Mesothelial cell of epicardium (in vitro differentiated cells): Measurements from ENCODE around the gene TEF. TPM values are rescaled to one million over a fixed set of nuclear protein-coding genes. Genes with fewer than 3 reads are reported as not detected.

Experiments
- DNase-seq, 2 experiments: peaks; one replicate each; pipeline ENCODE4 v3.0.0; 2021; ENCODE audit warnings: low spot score in 2 of 2; ENCODE audit not compliant: unreplicated experiment in 2 of 2
- H3K27ac Mint-ChIP-seq: 2 replicates; pipeline ENCODE4 v1.8.0; 2021; ENCODE audit warnings: mixed read lengths
- H3K27me3 Mint-ChIP-seq: 2 replicates; pipeline ENCODE4 v1.8.0; 2021; ENCODE audit warnings: low read depth, mixed read lengths
- H3K36me3 Mint-ChIP-seq: 2 replicates; pipeline ENCODE4 v1.8.0; 2021; ENCODE audit warnings: mixed read lengths
- H3K4me1 Mint-ChIP-seq: 2 replicates; pipeline ENCODE4 v1.8.0; 2021; ENCODE audit warnings: mixed read lengths
- H3K4me3 Mint-ChIP-seq: 2 replicates; pipeline ENCODE4 v1.8.0; 2021; ENCODE audit warnings: mild to moderate bottlenecking, moderate library complexity, mixed read lengths
- H3K9me3 Mint-ChIP-seq: 2 replicates; pipeline ENCODE4 v1.8.0; 2021; ENCODE audit warnings: mixed read lengths
- CTCF ChIP-seq: fragments of 200-600 bp; sonication (generic); IDR thresholded peaks from one replicate; pipeline ENCODE4 v1.5.0; 2021; ENCODE audit warnings: antibody characterized with exemption; ENCODE audit not compliant: unreplicated experiment
- total RNA-seq: library from RNA; stranded (reverse); gene quantifications from 3 replicates; pipeline ENCODE4 v1.2.1, GENCODE V29; 2021

The TEF gene
- total RNA-seq, 1 donor from 2014 or later: 10.5 TPM

- Mint-ChIP-seq H3K9me3 (no peaks in the 10 kb centered on the region), H3K4me3 (no peak overlapping the region), H3K36me3 (no peaks in the 10 kb centered on the region), H3K27me3 (no peaks in the 10 kb centered on the region), H3K4me1 (peaks cover 16% of the 10 kb centered on the region), H3K27ac (peak overlapping the region; percentile 55)
- no peak for DNase-seq
- TF ChIP-seq CTCF: no peak
Observed at GRCh38 chr22:41411021-41411851, 29.5 kb downstream of the TEF start.

- no peak for TF ChIP-seq CTCF
- peak overlapping the region; percentile 40 for H3K4me3 Mint-ChIP-seq
- peaks cover 16% of the 10 kb centered on the region for H3K4me1 Mint-ChIP-seq
- H3K9me3 Mint-ChIP-seq: no peaks in the 10 kb centered on the region
- H3K27ac Mint-ChIP-seq: peak overlapping the region; percentile 39
- no peaks in the 10 kb centered on the region for H3K36me3 Mint-ChIP-seq
- no peak for DNase-seq
- H3K27me3 Mint-ChIP-seq: no peaks in the 10 kb centered on the region
Observed at GRCh38 chr22:41415554-41415953, 33.8 kb downstream of the TEF start.

- no peak for TF ChIP-seq CTCF
- no peak for DNase-seq
- Mint-ChIP-seq H3K4me3 (no peak overlapping the region), H3K27me3 (no peaks in the 10 kb centered on the region), H3K36me3 (peaks cover 2% of the 10 kb centered on the region), H3K4me1 (peaks cover 9% of the 10 kb centered on the region), H3K9me3 (no peaks in the 10 kb centered on the region), H3K27ac (no peak overlapping the region)
Observed at GRCh38 chr22:41417622-41418390, 36.1 kb downstream of the TEF start.

- no peak for TF ChIP-seq CTCF
- H3K4me1 Mint-ChIP-seq: peaks cover 9% of the 10 kb centered on the region
- H3K27me3 Mint-ChIP-seq: no peaks in the 10 kb centered on the region
- H3K27ac Mint-ChIP-seq: no peak overlapping the region
- no peak overlapping the region for H3K4me3 Mint-ChIP-seq
- no peak for DNase-seq
- H3K36me3 Mint-ChIP-seq: peaks cover 4% of the 10 kb centered on the region
- no peaks in the 10 kb centered on the region for H3K9me3 Mint-ChIP-seq
Observed at GRCh38 chr22:41418717-41419116, 37.0 kb downstream of the TEF start.

- H3K4me1 Mint-ChIP-seq: no peaks in the 10 kb centered on the region
- H3K36me3 Mint-ChIP-seq: peaks cover 14% of the 10 kb centered on the region
- no peak for DNase-seq
- H3K27me3 Mint-ChIP-seq: no peaks in the 10 kb centered on the region
- no peak for TF ChIP-seq CTCF
- H3K27ac Mint-ChIP-seq: no peak overlapping the region
- H3K9me3 Mint-ChIP-seq: no peaks in the 10 kb centered on the region
- H3K4me3 Mint-ChIP-seq: no peak overlapping the region
Observed at GRCh38 chr22:41425660-41426365, 44.1 kb downstream of the TEF start.
